SIG-M5 treated with dmso at 0.1 percent for 504 hours (cell line): ENCODE measurements around the gene SMIM32.

Source experiments
- DNase-seq: peaks from one replicate; lab custom pipeline; 2025; ENCODE audit not compliant: unreplicated experiment; lab: John Stamatoyannopoulos, UW

Gene SMIM32

DNA sequence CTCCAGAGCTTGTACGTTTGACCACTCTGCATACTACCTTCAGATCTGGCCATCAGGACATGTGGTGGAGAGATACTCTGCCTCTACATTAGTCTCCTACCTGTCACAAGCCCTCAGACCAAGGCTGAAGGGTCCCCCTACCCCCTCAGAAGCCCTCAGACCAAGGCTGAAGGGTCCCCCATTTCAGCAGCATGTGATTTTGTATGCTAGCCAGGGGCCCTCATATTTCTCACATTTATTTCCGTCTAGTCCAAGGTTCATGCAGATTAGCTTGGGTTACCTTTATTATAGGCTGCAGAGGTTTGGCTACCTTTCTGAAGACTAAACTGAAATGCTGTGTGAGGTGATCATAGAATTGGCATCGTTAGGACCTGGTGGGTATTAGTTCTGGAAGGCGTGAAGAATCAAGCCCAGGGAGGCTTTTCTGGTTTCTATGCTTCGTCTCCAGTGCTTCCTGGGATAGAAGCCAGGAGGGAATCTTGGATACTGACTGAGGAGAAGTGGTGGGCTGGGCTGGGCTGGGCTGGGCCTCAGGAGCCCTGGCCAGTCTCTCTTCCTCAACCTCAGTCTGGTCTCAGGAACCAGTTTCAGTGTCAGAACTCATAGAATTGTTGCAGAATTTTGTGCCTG is 2.8 kb downstream of the SMIM32 start:
- no peak for DNase-seq

DNA sequence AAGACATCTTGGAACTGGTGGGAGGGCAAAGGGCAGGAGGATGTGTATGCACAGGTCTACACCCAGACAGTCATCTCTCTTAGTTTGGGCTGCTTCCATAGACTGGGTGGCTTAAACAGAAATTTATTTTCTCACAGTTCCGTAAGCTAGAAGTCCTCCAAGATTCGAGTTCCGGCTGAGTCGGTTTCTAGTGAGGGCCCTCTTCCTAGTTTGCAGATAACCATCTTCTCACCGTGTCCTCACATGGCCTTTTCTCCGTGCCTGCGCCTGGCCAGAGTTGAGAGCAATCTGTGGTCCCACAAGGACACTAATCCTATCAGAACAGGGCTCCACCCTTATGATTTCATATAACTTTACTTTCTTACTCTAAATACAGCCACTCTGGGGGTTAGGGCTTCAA is 4.1 kb downstream of the SMIM32 start:
- DNase-seq: no peak

DNA sequence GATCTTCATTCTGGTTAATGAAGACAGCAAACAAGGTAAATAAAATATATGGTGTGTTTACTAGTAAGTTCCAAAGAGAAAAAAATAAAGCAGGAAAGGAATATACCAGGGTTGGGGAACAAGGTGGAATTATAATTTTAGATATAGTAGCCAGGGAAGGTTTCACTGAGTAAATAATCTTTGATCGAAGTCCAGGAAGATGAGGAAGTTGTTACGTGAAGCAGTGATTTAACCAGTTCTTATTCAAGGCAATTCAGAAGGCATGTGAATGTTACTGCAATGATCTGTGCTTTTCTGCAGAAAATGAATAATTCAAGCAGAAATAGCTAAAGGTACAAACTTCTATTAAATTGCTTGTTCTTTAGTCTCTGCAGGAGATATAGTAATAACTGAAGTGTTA is 6.2 kb downstream of the SMIM32 start:
- no peak for DNase-seq

DNA sequence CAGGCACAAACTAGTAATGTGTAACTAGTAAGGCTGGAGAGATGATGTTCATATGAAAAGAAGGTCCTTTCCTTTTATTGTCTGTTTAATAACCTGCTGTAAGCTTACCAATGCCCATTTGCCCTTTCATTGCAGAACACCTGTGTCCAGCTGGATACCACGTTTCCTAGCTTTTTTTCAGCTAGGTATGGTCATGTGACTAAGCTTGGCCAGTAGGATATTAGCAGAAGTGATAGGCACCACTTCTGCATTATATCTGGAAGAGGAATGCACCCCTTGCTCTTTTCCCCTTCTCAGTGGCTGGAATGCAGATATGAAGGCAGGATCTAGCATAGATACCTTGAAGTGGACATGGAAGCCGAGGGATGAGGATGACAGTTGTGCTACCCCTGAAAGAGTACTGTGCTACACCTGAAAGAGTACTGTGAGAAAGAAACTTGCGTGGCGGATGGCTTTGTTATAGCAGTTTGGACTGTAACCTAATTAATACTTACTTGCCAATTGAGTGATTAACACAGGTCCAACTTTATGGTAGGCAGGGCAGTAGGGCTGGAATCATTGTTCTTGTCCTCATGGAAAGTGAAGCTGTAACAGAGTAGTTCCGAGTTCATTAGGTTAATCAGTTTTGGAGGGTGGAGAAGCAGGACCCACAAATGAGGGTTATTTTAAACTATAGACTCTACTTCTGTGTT is 6.8 kb downstream of the SMIM32 start:
- DNase-seq: no peak

DNA sequence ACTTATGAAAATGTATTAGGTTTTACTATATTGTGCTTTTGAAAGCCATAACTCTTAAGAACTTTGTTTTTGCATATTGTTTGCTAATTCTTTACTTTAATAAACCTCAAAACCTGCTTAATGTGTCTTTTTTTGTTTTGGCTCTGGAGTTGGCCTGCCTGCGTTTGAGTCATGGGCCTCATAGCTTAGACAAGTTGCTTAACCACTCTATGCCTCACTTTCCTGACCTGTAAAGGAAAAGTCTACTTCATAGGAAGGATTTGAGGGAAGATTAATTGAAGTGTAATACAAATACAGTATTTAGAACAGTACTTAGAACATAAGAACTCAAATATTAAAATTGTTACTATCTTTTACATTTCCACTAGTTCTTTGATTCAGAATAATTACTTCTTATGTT is 10.3 kb downstream of the SMIM32 start:
- no peak for DNase-seq

DNA sequence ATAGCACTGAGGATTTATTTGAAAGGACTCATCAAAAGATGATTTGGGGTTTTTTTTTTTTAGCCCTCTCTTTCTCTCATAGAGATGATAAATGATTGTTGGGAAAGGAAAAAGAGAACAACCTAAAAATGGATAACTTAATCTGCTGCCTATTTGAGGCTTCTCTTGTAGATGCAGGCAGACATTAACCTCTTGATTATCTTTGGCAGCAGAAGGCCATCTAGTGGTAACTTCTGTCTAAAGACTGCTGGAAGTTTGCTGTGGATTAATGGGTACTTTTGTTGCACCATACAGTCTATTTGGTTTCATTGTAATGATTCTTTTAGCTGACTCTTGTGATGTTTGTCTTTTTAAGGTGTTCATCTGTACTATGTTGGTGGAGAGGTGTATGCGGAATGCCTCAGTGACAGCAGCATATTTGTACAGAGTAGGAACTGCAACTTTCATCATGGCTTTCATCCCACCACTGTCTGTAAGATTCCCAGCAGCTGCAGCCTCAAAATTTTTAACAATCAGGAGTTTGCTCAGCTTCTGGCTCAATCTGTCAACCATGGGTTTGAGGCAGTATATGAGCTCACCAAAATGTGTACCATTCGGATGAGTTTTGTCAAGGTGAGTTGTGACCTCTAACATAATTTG is 18.8 kb downstream of the SMIM32 start:
- peak; percentile 70 for DNase-seq

DNA sequence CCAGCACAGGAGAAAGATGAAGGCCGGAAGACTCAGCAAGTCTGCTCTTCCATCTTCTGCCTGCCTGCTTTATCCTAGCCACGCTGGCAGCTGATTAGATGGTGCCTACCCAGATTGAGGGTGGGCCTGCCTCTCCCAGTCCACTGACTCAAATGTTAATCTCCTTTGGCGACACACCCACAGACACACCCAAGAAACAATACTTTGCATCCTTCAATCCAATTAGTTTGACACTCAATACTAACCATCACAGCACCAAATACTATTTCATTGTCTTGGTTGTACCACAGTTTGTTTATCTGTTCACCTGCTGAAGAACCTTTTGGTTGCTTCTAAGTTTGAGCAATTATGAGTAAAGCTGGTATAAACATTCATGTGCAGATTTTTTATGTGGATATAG is 23.7 kb downstream of the SMIM32 start:
- no peak for DNase-seq

DNA sequence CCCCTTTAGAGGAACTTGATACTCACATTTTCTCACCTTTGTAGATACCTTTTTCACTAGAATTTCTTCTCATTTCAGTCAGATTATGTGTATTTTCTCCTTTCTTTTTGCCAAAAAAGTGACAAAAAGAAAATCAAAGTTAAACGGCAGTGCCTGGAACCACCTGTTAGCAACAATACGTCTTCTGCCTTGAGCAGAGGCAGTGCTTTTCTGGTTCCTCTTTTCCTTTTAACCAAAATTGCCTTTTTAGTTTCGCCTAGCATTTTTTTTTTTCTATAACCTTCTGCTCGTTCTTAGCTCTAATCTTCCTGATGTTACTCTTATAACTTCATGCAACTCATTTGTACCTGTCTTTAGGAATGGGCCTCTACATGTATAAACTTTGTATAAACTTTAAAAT is 26.1 kb downstream of the SMIM32 start:
- no peak for DNase-seq

DNA sequence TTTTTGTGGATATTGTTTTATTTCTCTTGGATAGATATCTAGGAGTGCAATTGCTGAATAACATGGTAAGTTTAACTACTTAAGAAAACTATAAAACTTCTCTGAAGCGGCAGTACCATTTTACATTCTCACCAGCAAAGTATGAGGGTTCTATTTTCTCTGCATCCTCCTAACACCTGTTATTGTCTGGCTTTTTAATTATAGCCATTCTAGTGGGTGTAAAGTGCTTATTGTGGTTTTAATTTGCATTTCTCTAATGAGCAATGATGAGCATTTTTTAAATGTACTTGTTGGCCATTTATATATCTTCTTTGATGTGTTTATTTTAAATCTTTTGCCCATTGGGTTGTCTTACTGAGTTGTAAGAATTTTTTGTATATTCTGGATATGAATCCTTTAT is 28.7 kb downstream of the SMIM32 start:
- DNase-seq: no peak

DNA sequence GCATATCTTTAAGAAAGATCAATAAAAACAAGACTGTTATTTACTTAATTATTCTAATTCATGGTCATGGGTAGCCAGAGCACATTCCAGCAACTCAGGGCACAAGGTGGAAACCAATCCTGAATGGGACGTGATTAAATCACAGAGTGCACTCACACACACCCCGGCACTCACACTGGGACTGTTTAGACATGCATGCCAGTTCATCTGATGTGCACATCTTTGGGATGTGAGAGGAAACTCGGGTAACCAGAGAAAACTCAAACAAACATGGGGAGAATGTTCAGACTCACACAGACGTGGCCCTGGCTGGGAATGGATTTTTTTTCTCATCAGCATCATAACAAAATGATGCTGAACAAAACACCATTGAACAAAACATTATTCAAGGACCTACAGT is 31.0 kb downstream of the SMIM32 start:
- DNase-seq: no peak

DNA sequence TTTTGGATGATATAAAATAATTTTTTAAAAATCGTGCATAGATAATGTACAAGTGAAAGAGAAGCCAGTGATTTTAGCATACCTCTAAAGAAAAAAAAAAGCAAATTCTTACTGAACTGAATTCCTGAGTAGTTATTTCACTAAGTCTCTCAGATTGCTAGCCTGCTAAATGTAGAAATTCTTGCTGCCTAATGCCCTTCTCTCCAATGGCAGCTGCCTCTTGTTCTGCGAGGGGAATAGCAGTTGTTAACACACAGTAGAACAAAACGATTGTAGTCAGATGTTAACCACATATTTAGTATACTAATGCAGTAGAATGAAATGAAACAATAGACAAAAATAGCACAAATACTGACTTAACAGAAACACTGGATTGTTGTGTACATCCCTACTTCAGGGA is 33.5 kb downstream of the SMIM32 start:
- DNase-seq: no peak

DNA sequence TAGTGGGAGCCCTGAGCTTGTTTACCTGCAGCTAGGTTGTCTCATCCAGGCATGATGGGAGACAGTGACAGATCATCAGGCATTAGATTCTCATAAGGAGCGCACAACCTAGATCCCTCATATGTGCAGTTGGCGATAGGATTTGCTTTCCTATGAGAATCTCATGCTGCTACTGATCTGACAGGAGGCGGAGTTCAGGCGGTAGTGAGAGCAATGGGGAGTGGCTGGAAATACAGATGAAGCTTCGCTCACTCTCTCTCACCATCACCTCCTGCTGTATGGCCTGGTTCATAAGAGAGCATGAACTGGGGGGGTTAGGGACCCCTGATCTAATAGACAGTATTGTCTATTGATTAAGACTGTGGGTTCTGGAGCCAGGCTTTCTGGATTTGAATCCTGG is 35.4 kb downstream of the SMIM32 start:
- no peak for DNase-seq

DNA sequence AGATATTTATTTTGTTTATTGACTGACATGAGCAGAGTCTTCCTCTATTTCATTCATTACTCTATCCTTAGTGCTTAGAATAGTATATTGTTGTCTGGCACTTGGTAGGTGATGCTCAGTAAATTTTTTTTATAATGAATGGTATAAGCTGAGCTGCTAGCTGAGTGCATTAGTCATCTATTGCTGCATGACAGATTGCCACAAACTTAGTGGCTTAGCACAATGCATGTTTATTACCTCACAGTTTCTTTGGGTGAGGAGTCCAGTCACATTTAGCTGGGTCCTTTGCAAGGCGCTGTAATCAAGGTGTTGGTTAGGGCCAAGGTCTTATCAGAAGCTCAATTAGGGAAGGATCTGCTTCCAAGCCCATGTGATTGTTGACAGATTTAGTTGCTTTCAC is 37.2 kb downstream of the SMIM32 start:
- DNase-seq: no peak

DNA sequence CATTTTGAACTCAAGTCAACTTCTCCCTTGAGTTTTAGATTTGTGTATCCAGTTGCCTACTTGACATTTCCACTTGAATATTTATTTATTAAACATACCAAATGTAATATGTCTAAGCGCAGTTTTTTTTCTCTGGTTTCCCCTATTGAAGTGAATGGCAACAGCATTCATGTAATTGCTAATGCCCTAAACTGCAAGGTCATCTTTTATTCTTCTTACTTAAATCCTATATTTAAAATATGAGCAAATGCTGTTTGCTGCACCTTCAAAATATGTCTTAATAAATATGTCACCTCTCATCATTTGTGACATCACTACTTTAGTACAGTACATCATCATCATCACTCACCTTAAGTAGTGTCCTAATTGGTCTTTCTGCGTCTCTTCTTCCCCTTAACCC is 37.9 kb downstream of the SMIM32 start:
- no peak for DNase-seq

DNA sequence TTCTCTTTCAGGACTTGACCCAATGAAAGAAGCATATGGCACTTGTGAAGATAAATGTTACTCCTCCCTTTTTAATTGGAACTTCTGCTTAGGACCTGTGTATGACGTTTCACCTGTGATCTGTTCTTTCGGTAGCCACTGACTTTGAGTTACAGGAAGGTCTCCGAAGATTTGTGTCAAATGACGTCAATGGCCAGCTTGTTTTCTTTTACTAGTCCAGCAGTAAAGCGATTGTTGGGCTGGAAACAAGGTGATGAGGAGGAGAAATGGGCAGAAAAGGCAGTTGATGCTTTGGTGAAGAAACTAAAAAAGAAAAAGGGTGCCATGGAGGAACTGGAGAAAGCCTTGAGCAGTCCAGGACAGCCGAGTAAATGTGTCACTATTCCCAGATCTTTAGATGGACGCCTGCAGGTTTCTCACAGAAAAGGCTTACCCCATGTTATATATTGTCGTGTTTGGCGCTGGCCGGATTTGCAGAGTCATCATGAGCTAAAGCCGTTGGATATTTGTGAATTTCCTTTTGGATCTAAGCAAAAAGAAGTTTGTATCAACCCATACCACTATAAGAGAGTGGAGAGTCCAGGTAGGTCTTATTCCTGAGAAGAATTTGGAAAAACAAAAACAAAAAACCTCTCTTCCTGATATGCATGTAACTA is 39.3 kb downstream of the SMIM32 start:
- DNase-seq: no peak

DNA sequence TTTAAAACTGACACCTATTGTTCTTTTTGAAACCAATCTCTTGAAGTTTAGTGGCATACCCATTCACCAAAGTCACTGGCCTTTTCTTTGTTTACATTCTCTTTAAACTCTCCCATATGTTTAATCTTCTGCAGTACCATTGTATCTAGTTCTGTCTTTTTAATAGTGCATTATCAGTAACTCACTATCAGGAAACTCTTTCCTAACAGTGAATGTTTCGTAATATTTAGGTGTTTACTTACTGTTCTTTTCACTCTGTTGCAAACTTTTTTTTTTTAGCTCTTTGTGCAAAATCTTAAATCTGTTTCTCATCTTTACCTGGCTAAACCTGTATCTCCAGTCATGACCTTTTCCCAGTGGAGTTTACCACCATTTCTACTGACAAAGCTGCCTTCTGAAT is 43.1 kb downstream of the SMIM32 start:
- DNase-seq: no peak

DNA sequence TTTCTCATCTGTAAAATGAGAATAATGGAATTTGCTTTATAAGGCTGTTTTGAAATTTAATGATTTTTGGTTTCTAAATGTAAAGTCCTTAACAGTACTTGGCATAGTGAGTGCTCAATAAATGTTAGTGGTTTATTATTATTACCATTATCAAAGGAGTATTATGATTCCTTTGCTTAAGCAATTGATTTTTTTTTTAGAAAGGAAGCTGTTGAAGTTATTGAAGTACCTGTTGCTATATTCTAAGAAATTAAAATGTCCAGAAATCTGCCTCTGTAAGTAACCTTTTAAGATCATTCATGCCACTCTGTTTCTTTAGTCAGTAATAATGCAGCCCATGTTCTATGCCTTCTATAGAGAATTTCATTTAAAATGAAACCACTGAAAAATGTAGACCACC is 45.3 kb downstream of the SMIM32 start:
- no peak for DNase-seq

DNA sequence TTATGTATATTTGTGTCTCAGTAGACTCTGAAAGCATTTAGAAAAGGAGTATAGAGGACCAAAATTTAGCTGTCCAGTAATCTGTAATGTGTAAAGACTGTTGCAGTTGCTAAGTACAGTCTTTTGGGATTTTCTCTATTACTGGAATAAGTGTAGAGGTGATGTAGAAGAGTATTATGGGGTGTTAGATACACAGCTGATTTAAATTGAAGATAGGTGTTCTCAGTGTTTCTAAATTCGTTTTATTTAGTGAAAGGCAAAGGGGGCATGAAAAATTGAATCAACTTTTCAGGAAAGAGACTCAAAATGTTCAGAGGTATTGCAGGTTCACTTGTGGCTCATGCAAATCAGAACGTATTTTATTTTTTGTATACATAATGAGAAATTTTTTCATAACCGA is 46.8 kb downstream of the SMIM32 start:
- no peak for DNase-seq

DNA sequence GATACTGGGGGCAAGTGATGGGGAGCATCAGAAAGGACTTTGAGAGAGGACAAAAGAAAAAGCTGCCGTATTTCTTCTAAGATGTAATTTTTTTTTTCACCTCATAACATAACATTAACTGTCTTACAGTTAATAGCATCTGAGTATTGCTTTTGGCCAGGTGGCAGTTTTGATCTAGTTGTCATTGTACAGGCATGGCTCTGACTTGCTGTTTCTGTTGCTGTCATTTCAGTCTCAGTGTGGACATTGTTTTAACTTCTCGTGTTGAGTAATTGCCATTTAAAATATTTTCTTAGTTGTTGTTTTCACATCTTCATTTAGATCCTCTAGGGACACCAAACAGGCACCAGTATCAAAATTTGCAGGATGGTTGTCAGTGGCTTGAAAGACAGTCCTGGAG is 47.9 kb downstream of the SMIM32 start:
- no peak for DNase-seq

DNA sequence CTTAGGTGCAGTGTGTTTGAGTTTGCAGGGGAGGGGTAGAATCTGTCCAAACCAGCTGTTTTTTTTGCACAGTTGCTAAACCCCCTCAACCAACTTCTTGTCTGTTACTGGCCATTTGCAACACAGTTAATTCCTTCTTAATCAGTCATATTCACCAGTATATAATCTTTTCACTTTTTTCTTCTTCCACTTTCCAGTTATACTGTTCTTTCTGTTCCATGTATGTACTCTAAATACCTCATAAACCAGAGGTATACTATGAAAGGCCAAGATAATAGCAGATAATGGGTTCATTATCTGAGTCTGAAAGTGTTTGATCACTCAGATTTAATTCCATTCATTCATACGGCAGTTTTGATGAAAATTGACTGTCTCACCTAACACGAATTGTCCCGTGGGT is 49.2 kb downstream of the SMIM32 start:
- no peak for DNase-seq

DNA sequence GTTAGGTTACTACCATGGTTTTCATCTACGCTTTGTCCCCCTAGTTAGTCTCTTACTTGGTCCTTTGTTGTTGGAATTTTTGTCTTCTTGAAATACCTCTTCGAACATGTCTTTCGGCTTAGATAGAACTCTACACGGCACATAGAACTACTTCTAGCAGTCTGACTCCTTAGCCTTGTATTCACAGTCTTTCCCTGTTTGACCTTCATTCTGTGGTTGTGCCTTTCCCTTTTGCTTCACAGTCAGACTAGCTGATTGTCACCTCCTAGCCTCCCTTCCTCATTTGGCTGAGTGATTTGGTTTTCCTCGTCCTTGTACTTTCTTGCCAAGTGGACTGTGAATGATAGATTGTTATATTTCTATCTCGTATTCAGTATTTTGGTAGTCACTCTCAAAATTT is 49.6 kb downstream of the SMIM32 start:
- DNase-seq: no peak

DNA sequence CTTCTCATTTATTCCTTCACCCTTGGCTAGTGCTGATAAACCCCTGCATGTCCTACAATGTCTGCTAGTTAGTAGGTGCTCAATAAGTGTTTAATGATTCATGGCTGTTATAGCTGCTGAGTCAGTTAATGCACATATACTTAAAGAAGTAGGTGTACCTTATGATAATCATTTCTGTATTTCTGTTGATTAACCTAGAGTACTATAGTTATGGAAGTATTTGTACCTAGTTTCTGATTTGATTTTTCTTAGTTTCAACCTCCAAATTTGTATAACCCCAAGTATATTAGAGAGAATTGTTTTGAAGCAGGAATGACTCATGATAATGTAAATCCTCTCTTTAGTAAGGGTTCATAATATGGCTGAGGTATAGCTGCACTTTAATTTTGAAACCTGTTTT is 51.4 kb downstream of the SMIM32 start:
- DNase-seq: no peak
